ENCODE measurements around the gene CNTRL. TPM values are rescaled to one million over a fixed set of nuclear protein-coding genes. Genes with fewer than 3 reads are reported as not detected.

CNTRL gene
- total RNA-seq, 1 donor from 2014 or later = 26.3 TPM

- intact Hi-C loops (cut with DNase I) = no loop called here
- H3K36me3 ChIP-seq = no peaks in the 10 kb centered on the region
- H3K27ac ChIP-seq = no peak overlapping the region
- ATAC-seq (peak; percentile 70 to 79), DNase-seq (no peak)
- H3K4me1 ChIP-seq = peaks cover 6% of the 10 kb centered on the region
- peak; percentile 77 for TF ChIP-seq CTCF (IDR thresholded peaks at IDR 0.05)
- no peaks in the 10 kb centered on the region for H3K9me3 ChIP-seq
- H3K4me3 ChIP-seq = no peak overlapping the region
- H3K27me3 ChIP-seq (ENCODE audit: low read depth) = no peaks in the 10 kb centered on the region
Observed at GRCh38 chr9:121059998-121060636, 14.6 kb upstream of the CNTRL start.

GRCh38 chr9:121066850-121067249 lies 7.9 kb upstream of the CNTRL start:
- no peak for TF ChIP-seq CTCF (IDR thresholded peaks at IDR 0.05)
- Histone ChIP-seq H3K9me3 (no peaks in the 10 kb centered on the region), H3K27me3 (ENCODE audit: low read depth) (no peaks in the 10 kb centered on the region), H3K4me1 (no peaks in the 10 kb centered on the region), H3K36me3 (no peaks in the 10 kb centered on the region), H3K4me3 (no peak overlapping the region), H3K27ac (no peak overlapping the region)
- no peak for ATAC-seq
- no peak for DNase-seq
- intact Hi-C loops (cut with DNase I) = no loop called here

GRCh38 chr9:121067640-121068039 lies 7.1 kb upstream of the CNTRL start:
- intact Hi-C loops (cut with DNase I) = no loop called here
- peaks cover 6% of the 10 kb centered on the region for H3K4me1 ChIP-seq

GRCh38 chr9:121069396-121069795 lies 5.4 kb upstream of the CNTRL start:
- peaks cover 21% of the 10 kb centered on the region for H3K4me1 ChIP-seq
- ATAC-seq = no peak
- DNase-seq = no peak
- no peak overlapping the region for H3K4me3 ChIP-seq
- H3K27ac ChIP-seq = no peak overlapping the region
- H3K36me3 ChIP-seq = no peaks in the 10 kb centered on the region
- H3K9me3 ChIP-seq = no peaks in the 10 kb centered on the region
- no peak for TF ChIP-seq CTCF (IDR thresholded peaks at IDR 0.05)
- no peaks in the 10 kb centered on the region for H3K27me3 ChIP-seq (ENCODE audit: low read depth)
- intact Hi-C loops (cut with DNase I) = no loop called here

More at GRCh38 chr9:121067640-121068039, 7.1 kb upstream of the CNTRL start:
- Histone ChIP-seq H3K36me3 (no peaks in the 10 kb centered on the region), H3K9me3 (no peaks in the 10 kb centered on the region), H3K4me3 (no peak overlapping the region), H3K27me3 (ENCODE audit: low read depth) (no peaks in the 10 kb centered on the region), H3K27ac (no peak overlapping the region)
- DNase-seq (no peak), ATAC-seq (no peak)
- TF ChIP-seq CTCF (IDR thresholded peaks at IDR 0.05) = no peak

- no peak for ATAC-seq
- intact Hi-C loops (cut with DNase I) = no loop called here
- TF ChIP-seq CTCF (IDR thresholded peaks at IDR 0.05) = no peak
- H3K36me3 ChIP-seq = no peaks in the 10 kb centered on the region
- H3K27me3 ChIP-seq (ENCODE audit: low read depth) = no peaks in the 10 kb centered on the region
- peak overlapping the region; percentile 91 for H3K4me3 ChIP-seq
- DNase-seq = no peak
- peak overlapping the region; percentile 94 for H3K27ac ChIP-seq
- H3K9me3 ChIP-seq = no peaks in the 10 kb centered on the region
- peaks cover 21% of the 10 kb centered on the region for H3K4me1 ChIP-seq
Observed at GRCh38 chr9:121071370-121071755, 3.4 kb upstream of the CNTRL start.

Measured in lower lobe of right lung (tissue), 2 donors.